GM18520 (cell line): ENCODE data around the gene CALML3.
"Not testable (repeated sequence)": the region's sequence is repeated elsewhere in the genome, so short reads cannot be mapped to it uniquely, and the experiment has no call there.

Experiments used
- ATAC-seq: cut with Tn5 transposase; IDR thresholded peaks from one replicate; pipeline ENCODE4 v1.9.1; 2021; ENCODE audit not compliant: unreplicated experiment

Gene CALML3

DNA sequence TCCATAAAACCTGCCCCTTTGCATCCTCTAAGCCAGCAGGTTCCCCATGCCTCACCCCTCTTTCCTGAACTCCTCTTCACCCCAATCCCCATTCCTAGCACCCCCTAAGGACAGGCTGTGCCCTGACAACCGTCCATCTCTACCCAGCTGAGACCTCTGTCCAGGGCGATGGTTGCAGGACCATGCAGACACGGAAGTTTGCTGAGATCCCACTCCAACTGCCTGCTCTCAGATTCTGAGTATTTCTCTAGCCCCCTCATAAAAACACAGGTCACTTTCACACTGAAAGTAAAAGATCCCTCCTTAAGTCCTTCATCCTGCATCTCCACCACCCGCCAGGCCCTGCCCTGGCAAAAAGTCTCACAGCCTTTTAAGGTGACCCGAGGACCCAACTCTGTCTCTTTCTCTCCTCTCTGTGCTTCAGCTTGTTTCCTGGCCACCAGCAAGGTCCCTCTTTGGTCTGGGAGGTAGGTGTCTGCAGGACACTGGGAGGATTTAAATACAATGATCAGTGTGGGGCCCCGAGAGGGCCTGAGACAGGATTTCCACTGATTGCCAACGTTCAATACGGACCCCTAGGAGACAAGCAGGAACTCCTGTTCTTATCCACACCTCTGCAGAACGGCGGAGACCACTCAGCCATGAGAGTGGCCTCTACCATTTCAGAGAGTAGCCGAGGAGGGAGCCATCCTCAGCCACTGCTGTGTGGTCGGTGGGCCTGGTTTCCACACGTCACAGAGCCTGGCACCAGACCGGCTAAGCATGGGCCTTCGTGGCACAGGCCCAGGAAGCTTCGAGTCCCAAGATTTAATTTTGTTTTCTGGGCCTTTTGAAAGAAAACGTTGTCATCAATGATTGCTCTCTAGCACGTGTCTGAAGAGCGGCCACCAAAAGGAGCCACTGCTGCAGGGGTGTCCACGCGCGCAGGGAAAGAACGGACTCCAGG, 27.9 kb downstream of the CALML3 start:
- no peak for ATAC-seq

GRCh38 chr10:5553400-5554170, 28.8 kb downstream of the CALML3 start:
- no peak for ATAC-seq

DNA sequence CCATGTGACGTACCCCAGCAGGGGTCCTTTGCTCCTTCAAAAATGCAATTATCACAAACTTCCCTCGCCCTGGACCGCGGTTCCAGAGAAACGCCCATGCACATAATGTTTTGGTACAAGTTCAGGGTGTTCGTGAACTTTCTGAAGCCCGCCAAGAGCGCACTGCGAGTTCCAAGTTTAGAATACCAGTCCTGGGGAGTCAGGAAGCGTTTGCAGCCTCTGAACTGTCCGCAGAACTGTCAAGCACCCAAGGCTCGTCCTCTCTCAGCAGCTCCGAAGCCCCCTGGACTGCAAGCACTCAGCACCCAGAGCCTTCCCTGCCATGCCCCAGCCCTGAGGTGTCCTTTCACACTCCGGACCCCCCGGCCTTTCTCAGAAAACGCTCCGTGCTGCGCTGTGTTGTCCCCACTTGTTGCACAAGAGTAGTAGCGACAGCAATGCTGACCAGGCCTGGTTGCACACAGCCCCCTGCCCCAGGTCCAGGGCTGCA, 30.3 kb downstream of the CALML3 start:
- ATAC-seq, result no peak

DNA sequence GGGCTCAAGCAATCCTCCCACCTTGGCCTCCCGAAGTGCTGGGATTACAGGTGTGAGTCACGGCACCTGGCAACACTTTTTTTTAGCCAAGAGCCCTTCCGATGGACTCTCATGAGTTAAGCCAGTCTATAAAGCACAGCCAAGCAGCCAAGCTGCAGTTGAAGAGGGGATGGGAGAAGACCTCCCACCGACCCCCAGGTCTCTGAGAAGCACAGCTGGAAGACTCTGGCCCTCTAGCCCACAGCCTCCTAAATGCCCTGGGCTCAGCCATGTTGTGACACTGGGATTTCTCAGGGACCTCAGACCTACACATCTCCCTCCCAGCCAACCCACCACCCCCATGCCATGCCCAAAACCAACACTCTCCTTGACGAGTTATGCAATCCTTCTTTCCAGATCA, 31.1 kb downstream of the CALML3 start:
- no peak for ATAC-seq

GRCh38 chr10:5556576-5556975, 31.8 kb downstream of the CALML3 start:
- ATAC-seq, result no peak

DNA sequence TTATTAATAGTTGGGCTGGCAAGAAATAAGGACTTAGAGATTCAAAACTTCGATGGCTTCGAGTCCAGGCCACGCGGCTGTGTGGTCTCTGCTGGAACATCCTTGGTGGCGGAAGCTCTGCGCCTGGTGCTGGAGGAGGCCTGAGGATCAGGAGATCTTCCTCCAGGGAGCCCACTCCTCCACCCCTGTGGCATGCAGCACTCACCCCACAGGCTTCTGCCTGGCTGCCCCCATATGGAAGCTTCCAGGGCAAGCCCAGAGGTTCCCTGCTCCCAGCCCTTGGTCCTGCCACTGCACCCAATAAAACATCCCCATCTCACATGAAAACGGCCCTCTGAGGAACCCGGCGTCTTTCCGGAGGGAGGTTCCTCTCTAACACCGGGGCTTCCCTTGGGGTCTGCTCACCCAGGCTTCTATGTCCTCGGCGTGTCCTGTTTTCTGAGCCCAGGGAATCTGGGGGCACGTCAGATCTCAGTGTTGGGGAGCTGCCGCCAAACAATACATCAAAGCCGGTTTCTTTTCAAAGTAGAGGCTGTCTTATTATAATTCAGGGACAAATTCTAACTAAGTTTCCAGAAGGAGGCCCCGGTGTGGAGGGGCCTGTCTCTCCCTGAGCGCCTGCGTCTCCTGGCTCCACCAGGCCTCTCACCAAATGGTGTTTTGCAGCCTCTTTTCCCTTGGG, 32.4 kb downstream of the CALML3 start:
- no peak for ATAC-seq

DNA sequence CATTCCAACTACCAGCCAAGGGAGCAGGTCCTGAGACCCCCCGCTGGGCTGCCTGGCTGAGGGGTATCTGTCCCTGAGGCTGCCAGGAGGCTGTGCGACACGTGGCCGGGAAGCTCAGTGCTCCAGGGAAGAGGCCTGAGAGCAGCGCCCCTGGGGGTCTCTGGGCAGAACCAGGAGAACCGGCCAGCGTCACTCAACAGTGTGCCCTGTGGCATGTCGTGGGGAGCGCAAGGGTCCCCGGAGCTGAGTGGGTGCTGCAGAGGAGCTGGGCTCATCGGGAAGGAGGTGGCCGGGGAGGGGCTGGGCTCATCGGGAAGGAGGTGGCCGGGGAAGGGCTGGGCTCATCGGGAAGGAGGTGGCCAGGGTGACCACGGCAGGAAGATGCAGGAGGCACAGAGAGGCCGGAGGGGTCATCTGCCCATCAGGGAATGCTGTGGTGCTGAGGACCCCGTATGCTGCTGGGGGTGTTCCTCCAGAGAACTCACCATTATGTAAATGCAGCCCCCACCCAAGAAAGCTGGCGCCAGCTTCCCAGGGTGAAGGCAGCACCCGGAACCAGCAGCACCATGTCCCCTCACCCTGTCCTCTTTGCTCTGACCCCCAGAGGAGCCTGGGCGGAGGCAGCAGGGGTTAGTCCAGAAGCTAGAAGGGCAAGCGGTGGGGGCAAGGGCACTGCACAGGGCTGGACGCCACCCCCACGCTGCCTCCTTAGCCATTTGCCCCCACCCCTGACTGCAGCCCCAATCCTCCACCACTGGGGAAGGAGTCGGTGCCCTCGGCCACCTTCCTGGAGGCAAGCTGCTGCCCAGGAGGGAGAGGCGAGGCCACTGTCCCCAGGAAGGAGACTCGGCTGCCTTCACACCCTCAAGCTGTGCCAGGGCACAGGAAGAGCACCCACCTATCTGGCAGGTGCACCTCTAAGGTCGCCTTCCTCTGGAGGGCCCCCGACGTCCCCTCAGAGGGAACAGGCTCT, 33.3 kb downstream of the CALML3 start:
- no peak for ATAC-seq

- not testable (repeated sequence) for ATAC-seq
Observed at GRCh38 chr10:5559022-5559421, 34.3 kb downstream of the CALML3 start.

DNA sequence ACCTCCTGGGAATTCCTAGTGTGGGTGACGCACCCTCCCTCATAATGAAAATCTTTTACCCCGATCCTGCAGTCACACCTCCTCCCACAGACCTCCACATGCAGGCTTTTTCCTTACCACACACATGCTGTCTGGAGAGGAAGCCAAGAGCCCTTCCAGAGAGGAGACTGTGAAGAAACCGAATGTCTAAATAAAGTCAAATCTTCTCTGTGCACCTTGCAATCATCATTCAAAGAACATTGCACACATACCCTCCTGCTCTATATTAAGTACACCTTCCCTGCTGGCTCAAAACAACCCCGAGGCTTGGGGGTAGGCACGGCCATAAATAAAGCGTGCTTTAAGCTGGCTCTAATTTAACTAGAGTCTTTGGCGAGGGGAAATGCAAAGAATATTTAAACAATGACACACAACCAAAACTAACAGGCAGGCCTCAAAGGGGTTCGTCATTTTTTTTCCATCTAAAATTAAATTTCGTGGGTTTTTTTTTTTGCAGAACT, 34.9 kb downstream of the CALML3 start:
- ATAC-seq, result no peak

- no peak for ATAC-seq
Observed at GRCh38 chr10:5560142-5560816, 35.5 kb downstream of the CALML3 start.

GRCh38 chr10:5560817-5561703, 36.3 kb downstream of the CALML3 start:
- ATAC-seq, result no peak

- no peak for ATAC-seq
Observed at GRCh38 chr10:5561704-5562645, 37.2 kb downstream of the CALML3 start.

GRCh38 chr10:5563321-5563961, 38.7 kb downstream of the CALML3 start:
- no peak for ATAC-seq

- ATAC-seq, result no peak
Observed at GRCh38 chr10:5563991-5564536, 39.3 kb downstream of the CALML3 start.

DNA sequence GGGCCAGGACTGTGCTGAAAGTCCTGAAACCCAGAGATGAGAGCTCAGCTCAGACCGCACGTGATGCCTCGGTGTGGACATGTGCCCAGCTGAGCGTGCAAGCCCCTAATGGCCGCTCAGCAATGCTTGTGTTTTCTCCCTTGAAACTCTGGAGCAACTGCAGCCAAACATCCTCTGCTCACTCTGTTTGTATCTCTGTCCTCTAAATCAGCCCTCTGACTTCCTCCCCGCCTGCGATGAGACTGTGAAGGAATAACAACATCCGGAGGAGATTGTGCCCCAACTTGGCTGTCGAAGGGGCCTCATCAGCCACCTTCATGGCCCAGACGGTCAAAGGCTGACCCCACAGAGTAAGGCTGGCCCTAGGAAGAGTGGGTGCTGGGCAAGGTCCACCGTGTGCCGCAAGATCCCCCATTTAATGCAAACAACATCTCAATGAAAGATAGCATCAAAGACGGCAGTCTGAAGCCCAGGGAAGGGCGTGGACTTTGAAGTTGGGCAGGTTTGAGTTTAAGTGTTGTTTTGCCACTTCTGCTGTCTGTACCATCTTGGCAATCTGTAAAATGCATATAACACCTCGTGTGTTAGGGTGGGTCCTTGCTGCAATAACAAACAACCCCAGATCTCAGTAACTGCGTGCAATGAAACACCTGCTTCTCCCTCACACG, 39.9 kb downstream of the CALML3 start:
- ATAC-seq, result no peak

DNA sequence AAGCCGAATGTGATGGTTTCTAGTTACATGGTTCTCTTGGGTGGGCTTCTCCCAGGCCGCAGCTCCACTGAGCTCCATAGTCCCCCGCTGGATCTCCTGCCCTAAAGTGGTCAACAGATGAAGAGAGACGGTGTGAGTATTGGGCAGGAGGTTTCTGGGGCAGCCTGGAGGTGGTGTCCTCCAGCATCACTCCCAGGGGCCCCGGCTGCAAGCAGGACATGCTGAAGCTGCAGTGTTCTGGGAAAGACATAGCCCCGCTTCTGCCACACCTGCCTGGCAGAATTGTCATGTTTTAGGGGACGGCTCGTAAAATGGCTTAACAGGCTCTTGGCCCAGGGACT, 40.4 kb downstream of the CALML3 start:
- no peak for ATAC-seq
